ENCODE results near the gene MAD1L1.

DNA sequence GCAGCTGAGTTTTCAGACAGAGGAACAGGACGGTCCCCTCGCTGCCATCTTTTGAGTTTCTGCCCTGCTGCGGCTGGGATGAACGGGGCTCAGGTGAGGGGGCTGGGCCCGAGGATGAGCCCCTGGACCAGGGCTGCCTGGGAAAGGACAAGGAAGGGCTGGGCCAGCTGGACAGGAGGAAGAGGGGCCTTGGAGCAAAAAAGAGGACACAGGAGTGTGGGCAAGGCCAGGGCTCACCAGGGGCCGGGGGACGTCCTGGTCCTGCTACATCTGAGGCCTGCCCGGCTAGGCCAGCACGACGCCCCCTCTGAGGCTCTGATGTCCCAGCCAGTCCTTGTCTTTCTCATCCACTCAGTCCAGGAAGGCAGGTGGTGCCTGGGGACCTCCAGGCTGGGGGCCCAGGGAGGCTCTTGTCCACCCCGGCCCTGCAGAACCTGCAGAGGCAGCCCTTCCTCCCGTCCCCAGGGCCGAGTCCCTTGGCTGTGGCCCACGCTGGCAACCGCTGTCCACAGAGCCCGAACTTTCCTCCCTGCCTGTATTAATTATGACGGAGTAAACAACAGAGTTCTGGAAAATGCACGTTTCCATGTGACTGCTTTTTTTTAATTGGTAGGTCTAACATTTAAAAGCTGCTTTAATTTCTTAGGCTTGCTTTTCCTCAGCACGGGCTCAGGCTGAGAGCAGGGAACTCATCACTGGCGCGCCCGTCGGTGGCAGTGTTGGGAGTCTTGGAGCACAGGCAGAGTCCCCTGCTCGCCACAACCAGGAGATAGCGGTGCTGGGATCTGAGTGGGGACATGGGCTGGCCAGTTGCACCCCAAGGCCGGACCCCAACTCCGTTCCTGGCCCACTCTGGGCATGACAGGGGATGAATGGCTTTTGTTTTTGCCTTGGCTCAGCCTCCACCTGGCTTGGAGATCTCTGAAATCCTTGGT, 375.0 kb downstream of the MAD1L1 start:
- TF ChIP-seq, protein P1, sequence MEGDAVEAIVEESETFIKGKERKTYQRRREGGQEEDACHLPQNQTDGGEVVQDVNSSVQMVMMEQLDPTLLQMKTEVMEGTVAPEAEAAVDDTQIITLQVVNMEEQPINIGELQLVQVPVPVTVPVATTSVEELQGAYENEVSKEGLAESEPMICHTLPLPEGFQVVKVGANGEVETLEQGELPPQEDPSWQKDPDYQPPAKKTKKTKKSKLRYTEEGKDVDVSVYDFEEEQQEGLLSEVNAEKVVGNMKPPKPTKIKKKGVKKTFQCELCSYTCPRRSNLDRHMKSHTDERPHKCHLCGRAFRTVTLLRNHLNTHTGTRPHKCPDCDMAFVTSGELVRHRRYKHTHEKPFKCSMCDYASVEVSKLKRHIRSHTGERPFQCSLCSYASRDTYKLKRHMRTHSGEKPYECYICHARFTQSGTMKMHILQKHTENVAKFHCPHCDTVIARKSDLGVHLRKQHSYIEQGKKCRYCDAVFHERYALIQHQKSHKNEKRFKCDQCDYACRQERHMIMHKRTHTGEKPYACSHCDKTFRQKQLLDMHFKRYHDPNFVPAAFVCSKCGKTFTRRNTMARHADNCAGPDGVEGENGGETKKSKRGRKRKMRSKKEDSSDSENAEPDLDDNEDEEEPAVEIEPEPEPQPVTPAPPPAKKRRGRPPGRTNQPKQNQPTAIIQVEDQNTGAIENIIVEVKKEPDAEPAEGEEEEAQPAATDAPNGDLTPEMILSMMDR (tag by site-specific recombination; IDR thresholded peaks at IDR 0.05) = no peak
- TF ChIP-seq ZNF561 (tag by site-specific recombination; IDR thresholded peaks at IDR 0.05; ENCODE audit: borderline replicate concordance) (no peak), ZNF530 (tag by site-specific recombination; IDR thresholded peaks at IDR 0.05; ENCODE audit: low read depth) (no peak), ZNF121 (tag by site-specific recombination; IDR thresholded peaks at IDR 0.05) (no peak), ZNF660 (tag by site-specific recombination; IDR thresholded peaks at IDR 0.05) (no peak), ATF2 (tag by site-specific recombination; IDR thresholded peaks at IDR 0.05; ENCODE audit: low read depth) (no peak), ZBTB7A (tag by site-specific recombination; IDR thresholded peaks at IDR 0.05; ENCODE audit: low read depth) (no peak), ZNF140 (tag by site-specific recombination; IDR thresholded peaks at IDR 0.05) (no peak), SETDB1 (IDR thresholded peaks at IDR 0.05; ENCODE audit: insufficient read length, low read length) (no peak), ZNF837 (tag by site-specific recombination; IDR thresholded peaks at IDR 0.05) (no peak), YY2 (tag by site-specific recombination; IDR thresholded peaks at IDR 0.05) (no peak), YY1 (tag by site-specific recombination; IDR thresholded peaks at IDR 0.05) (no peak)

Measured in HEK293 (cell line).